H9 (cell line): ENCODE measurements around the gene VPS18. TPM values are rescaled to one million over a fixed set of nuclear protein-coding genes. Genes with fewer than 3 reads are reported as not detected.

Source experiments
- DNase-seq: peaks from one replicate; pipeline ENCODE4 v3.0.0-alpha.2; 2017
- H2AFZ ChIP-seq: one replicate; pipeline ENCODE4 v1.6.1; 2013; ENCODE audit warnings: mild to moderate bottlenecking, low read length, control low read depth, moderate library complexity
- H2AK5ac ChIP-seq: 2 replicates; pipeline ENCODE4 v1.6.1; 2013; ENCODE audit warnings: low read length, control low read depth, mixed read lengths; ENCODE audit not compliant: insufficient read length
- H2BK120ac ChIP-seq: one replicate; pipeline ENCODE4 v1.6.1; 2013; ENCODE audit warnings: low read depth, mild to moderate bottlenecking, low read length, control low read depth, inconsistent platforms; ENCODE audit not compliant: poor library complexity, severe bottlenecking
- H2BK12ac ChIP-seq: 2 replicates; pipeline ENCODE4 v1.6.1; 2013; ENCODE audit warnings: low read length, control low read depth, mixed read lengths, low read depth; ENCODE audit not compliant: insufficient read length
- H2BK15ac ChIP-seq: 2 replicates; pipeline ENCODE4 v1.6.1; 2013; ENCODE audit warnings: low read depth, low read length, control low read depth
- H2BK20ac ChIP-seq: one replicate; pipeline ENCODE4 v1.6.1; 2013; ENCODE audit warnings: low read depth, mild to moderate bottlenecking, low read length, control low read depth, inconsistent platforms; ENCODE audit not compliant: poor library complexity, severe bottlenecking
- H2BK5ac ChIP-seq: 2 replicates; pipeline ENCODE4 v1.6.1; 2013; ENCODE audit warnings: low read length, control low read depth, mixed read lengths; ENCODE audit not compliant: insufficient read length
- H3K14ac ChIP-seq: 2 replicates; pipeline ENCODE4 v1.6.1; 2013; ENCODE audit warnings: low read length, control low read depth; ENCODE audit not compliant: insufficient read depth
- H3K18ac ChIP-seq: 2 replicates; pipeline ENCODE4 v1.6.1; 2013; ENCODE audit warnings: low read depth, mild to moderate bottlenecking, mixed read lengths, low read length, control low read depth; ENCODE audit not compliant: insufficient read length
- H3K23ac ChIP-seq: 2 replicates; pipeline ENCODE4 v1.6.1; 2013; ENCODE audit warnings: low read length, control low read depth, mixed read lengths, low read depth; ENCODE audit not compliant: insufficient read length
- H3K23me2 ChIP-seq: 2 replicates; pipeline ENCODE4 v1.6.1; 2013; ENCODE audit warnings: low read depth, mild to moderate bottlenecking, mixed read lengths, low read length, control low read depth; ENCODE audit not compliant: insufficient read length, poor library complexity, severe bottlenecking
- H3K27ac ChIP-seq: 2 replicates; pipeline ENCODE4 v1.5.1; 2013; ENCODE audit warnings: low read length, control low read depth, mixed read lengths, low read depth; ENCODE audit not compliant: insufficient read length
- H3K27me3 ChIP-seq: 2 replicates; pipeline ENCODE4 v1.6.1; 2013; ENCODE audit warnings: low read length, control low read depth, inconsistent platforms; ENCODE audit not compliant: insufficient read depth
- H3K4ac ChIP-seq: 2 replicates; pipeline ENCODE4 v1.6.1; 2013; ENCODE audit warnings: low read depth, mild to moderate bottlenecking, control low read depth, inconsistent platforms, low read length, moderate library complexity
- H3K4me1 ChIP-seq: 2 replicates; pipeline ENCODE4 v1.6.1; 2013; ENCODE audit warnings: low read length, control low read depth, inconsistent platforms; ENCODE audit not compliant: insufficient read depth
- H3K4me2 ChIP-seq: 2 replicates; pipeline ENCODE4 v1.6.1; 2013; ENCODE audit warnings: low read length, control low read depth, mixed read lengths; ENCODE audit not compliant: insufficient read length, insufficient read depth
- H3K56ac ChIP-seq: 2 replicates; pipeline ENCODE4 v1.6.1; 2013; ENCODE audit warnings: low read depth, mild to moderate bottlenecking, mixed read lengths, low read length, control low read depth; ENCODE audit not compliant: insufficient read length
- H3K79me1 ChIP-seq: 2 replicates; pipeline ENCODE4 v1.6.1; 2013; ENCODE audit warnings: low read depth, mild to moderate bottlenecking, moderate library complexity, low read length, control low read depth, inconsistent platforms; ENCODE audit not compliant: insufficient read depth, poor library complexity, severe bottlenecking
- H3K79me2 ChIP-seq: 2 replicates; pipeline ENCODE4 v1.6.1; 2013; ENCODE audit warnings: low read length, control low read depth, inconsistent platforms; ENCODE audit not compliant: insufficient read depth
- H3K9ac ChIP-seq: 2 replicates; pipeline ENCODE4 v1.6.1; 2013; ENCODE audit warnings: low read length, control low read depth, mixed read lengths; ENCODE audit not compliant: insufficient read length; ENCODE audit errors: extremely low read depth
- H3K9me3 ChIP-seq: one replicate; pipeline ENCODE4 v1.6.1; 2013; ENCODE audit warnings: low read depth, low read length, inconsistent platforms; ENCODE audit not compliant: control insufficient read depth
- H3T11ph ChIP-seq: one replicate; pipeline ENCODE4 v1.6.1; 2013; ENCODE audit warnings: mild to moderate bottlenecking, low read length, control low read depth, inconsistent platforms
- H4K20me1 ChIP-seq: one replicate; pipeline ENCODE4 v1.6.1; 2013; ENCODE audit not compliant: control insufficient read depth, insufficient read length, insufficient read depth
- H4K5ac ChIP-seq: 2 replicates; pipeline ENCODE4 v1.6.1; 2013; ENCODE audit warnings: low read depth, mild to moderate bottlenecking, mixed read lengths, low read length, control low read depth; ENCODE audit not compliant: insufficient read length
- H4K8ac ChIP-seq: replicated peaks from 2 replicates; pipeline ENCODE4 v1.6.1; 2013; ENCODE audit warnings: low read length, control low read depth, mixed read lengths, low read depth; ENCODE audit not compliant: insufficient read length
- H4K91ac ChIP-seq: 2 replicates; pipeline ENCODE4 v1.6.1; 2013; ENCODE audit warnings: low read depth, mild to moderate bottlenecking, moderate library complexity, mixed read lengths, low read length, control low read depth; ENCODE audit not compliant: insufficient read length
- H3K27ac Mint-ChIP-seq, 3 experiments: 2 replicates in 2 of 3; 3 replicates in 1 of 3; pipeline ENCODE4 v1.8.0; 2020 to 2021; ENCODE audit warnings: mixed read lengths in 3 of 3, mild to moderate bottlenecking in 1 of 3, moderate library complexity in 1 of 3
- H3K27me3 Mint-ChIP-seq: 2 replicates; pipeline ENCODE4 v1.8.0; 2021; ENCODE audit warnings: low read depth, mild to moderate bottlenecking, moderate library complexity, mixed read lengths
- H3K36me3 Mint-ChIP-seq, 3 experiments: 2 replicates in 2 of 3; 3 replicates in 1 of 3; pipeline ENCODE4 v1.8.0; 2020 to 2021; ENCODE audit warnings: low read depth in 3 of 3, mixed read lengths in 3 of 3; ENCODE audit not compliant: insufficient read depth in 1 of 3
- H3K4me1 Mint-ChIP-seq, 2 experiments: 2 replicates each; pipeline ENCODE4 v1.8.0; 2020; ENCODE audit warnings: mixed read lengths in 2 of 2
- H3K4me3 Mint-ChIP-seq, 2 experiments: 2 replicates in 1 of 2; 3 replicates in 1 of 2; pipeline ENCODE4 v1.8.0; 2020 to 2021; ENCODE audit warnings: mild to moderate bottlenecking in 2 of 2, mixed read lengths in 2 of 2, moderate library complexity in 1 of 2
- H3K9me3 Mint-ChIP-seq, 2 experiments: 2 replicates in 1 of 2; 3 replicates in 1 of 2; pipeline ENCODE4 v1.8.0; 2020; ENCODE audit warnings: mild to moderate bottlenecking in 2 of 2, mixed read lengths in 2 of 2, moderate library complexity in 1 of 2
- WGBS: extraction: QIAGEN DNeasy Blood & Tissue Kit; methylation state at CpG from one replicate; pipeline ENCODE4 v1.1.7; 2013; ENCODE audit warnings: missing lambda C conversion rate, low lambda C conversion rate, mixed read lengths; ENCODE audit not compliant: insufficient read length; ENCODE audit errors: extremely low coverage; 5-methylcytosine and 5-hydroxymethylcytosine counted together
- total RNA-seq: library from RNA; stranded (reverse); gene quantifications from 2 replicates; pipeline ENCODE4 v1.2.1, GENCODE V29; 2021
- TF ChIP-seq, protein P1 (sequence below): fragments of 200-600 bp; sonication (generic); conservative IDR thresholded peaks from 3 replicates; pipeline ENCODE4 v1.8.0; 2021; ENCODE audit warnings: antibody characterized with exemption, mild to moderate bottlenecking

Gene VPS18
- total RNA-seq, 1 experiment from 2014 or later: 45.0 TPM

DNA sequence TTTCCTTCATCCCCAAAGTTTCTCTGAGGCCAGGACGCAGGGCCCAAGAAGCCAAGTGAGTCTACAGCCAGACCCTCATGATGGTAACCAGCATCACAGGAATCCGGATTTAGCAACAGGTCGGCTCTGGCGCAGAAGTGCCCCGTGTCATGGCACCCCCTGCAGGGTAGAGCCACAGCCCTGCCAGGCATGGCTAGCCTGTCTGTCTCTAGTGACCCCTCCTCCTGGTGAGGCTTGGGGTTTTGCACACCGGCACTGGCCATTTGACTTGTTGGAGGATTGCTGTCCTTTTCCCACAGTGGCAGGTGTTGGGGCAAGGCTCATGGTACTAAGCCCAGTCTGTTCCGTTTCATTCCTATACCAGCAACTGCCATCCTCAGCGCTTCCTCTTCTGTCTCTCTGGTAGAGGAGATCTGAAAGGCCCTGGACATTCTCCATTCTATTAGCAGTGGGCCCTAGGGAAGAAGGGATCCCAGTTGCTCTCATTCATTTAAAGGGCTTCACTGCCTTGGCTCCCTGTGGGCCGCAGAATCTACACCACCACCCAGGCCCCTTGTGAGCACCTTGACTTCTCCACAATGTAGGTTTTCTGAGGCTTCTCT, 49.6 kb downstream of the VPS18 start:
- H4K5ac ChIP-seq: no peak overlapping the region
- H3K14ac ChIP-seq: no peak overlapping the region
- TF ChIP-seq, protein P1, sequence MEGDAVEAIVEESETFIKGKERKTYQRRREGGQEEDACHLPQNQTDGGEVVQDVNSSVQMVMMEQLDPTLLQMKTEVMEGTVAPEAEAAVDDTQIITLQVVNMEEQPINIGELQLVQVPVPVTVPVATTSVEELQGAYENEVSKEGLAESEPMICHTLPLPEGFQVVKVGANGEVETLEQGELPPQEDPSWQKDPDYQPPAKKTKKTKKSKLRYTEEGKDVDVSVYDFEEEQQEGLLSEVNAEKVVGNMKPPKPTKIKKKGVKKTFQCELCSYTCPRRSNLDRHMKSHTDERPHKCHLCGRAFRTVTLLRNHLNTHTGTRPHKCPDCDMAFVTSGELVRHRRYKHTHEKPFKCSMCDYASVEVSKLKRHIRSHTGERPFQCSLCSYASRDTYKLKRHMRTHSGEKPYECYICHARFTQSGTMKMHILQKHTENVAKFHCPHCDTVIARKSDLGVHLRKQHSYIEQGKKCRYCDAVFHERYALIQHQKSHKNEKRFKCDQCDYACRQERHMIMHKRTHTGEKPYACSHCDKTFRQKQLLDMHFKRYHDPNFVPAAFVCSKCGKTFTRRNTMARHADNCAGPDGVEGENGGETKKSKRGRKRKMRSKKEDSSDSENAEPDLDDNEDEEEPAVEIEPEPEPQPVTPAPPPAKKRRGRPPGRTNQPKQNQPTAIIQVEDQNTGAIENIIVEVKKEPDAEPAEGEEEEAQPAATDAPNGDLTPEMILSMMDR: no peak
- no peak overlapping the region for H3K4me2 ChIP-seq
- H3K9ac ChIP-seq: no peak overlapping the region
- H3K4me1 Mint-ChIP-seq: peaks cover 26 to 27% of the 10 kb centered on the region in 2 experiments
- H3K56ac ChIP-seq: no peak overlapping the region
- H3K79me1 ChIP-seq: no peaks in the 10 kb centered on the region
- H4K20me1 ChIP-seq: no peaks in the 10 kb centered on the region
- H2BK5ac ChIP-seq: no peak overlapping the region
- no peaks in the 10 kb centered on the region for H3K79me2 ChIP-seq
- H3K27me3 Mint-ChIP-seq: peaks cover 71% of the 10 kb centered on the region
- H2BK15ac ChIP-seq: no peak overlapping the region
- no peaks in the 10 kb centered on the region for H3K9me3 ChIP-seq
- H3K27ac Mint-ChIP-seq: no peak overlapping the region
- no peak overlapping the region for H2AFZ ChIP-seq
- H3K23me2 ChIP-seq: peaks cover 5% of the 10 kb centered on the region
- H4K91ac ChIP-seq: no peak overlapping the region
- H3T11ph ChIP-seq: no peak overlapping the region
- no peak overlapping the region for H2BK120ac ChIP-seq
- H2AK5ac ChIP-seq: no peak overlapping the region
- H2BK12ac ChIP-seq: no peak overlapping the region
- H3K9me3 Mint-ChIP-seq: no peaks in the 10 kb centered on the region
- no CpG with 5 or more reads among the region's 9 CpGs for WGBS
- no peak overlapping the region for H2BK20ac ChIP-seq
- H4K8ac ChIP-seq: no peak overlapping the region
- DNase-seq: no peak
- no peak overlapping the region for H3K27ac ChIP-seq
- no peak overlapping the region for H3K4ac ChIP-seq
- 0 out of 2 replicates have a peak, but pooled peaks cover under 1% of the 10 kb centered on the region for H3K4me1 ChIP-seq
- H3K4me3 Mint-ChIP-seq: no peak overlapping the region
- no peaks in the 10 kb centered on the region; the same call in 1 of the 2 replicates for H3K27me3 ChIP-seq
- H3K23ac ChIP-seq: no peak overlapping the region
- no peak overlapping the region for H3K18ac ChIP-seq
- no peaks in the 10 kb centered on the region; a peak in 1 of 7 replicates for H3K36me3 Mint-ChIP-seq
